T-helper 2 cell treated with Interferon-gamma antibody and Interleukin-4, amounts not matched to agents 100 ng/mL and 5 ng/mL, for 36 hours (primary cell): ENCODE results near the gene TFDP2. TPM values are rescaled to one million over a fixed set of nuclear protein-coding genes. Genes with fewer than 3 reads are reported as not detected.

Source experiments
- intact Hi-C: fragments of 100-400 bp; cut with micrococcal nuclease; formaldehyde crosslinking; loops from one replicate; pipeline ENCODE4 v1.15.1; 2023
- total RNA-seq: library from RNA; stranded (reverse); gene quantifications from 2 replicates; pipeline ENCODE4 v1.2.3, GENCODE V29; 2022

TFDP2 gene
- total RNA-seq, 1 donor from 2014 or later, result 25.2 TPM

GRCh38 chr3:141972399-141972798 lies 176.9 kb downstream of the TFDP2 start:
- intact Hi-C loops, result no loop called here

GRCh38 chr3:141971571-141971970 lies 177.8 kb downstream of the TFDP2 start:
- intact Hi-C loops, result no loop called here

- intact Hi-C loops, result no loop called here
Observed at GRCh38 chr3:141969711-141970110, 179.6 kb downstream of the TFDP2 start.

GRCh38 chr3:141965471-141965870 lies 183.9 kb downstream of the TFDP2 start:
- intact Hi-C loops, result no loop called here

- intact Hi-C loops, result no loop called here
Observed at GRCh38 chr3:141963301-141963700, 186.0 kb downstream of the TFDP2 start.

GRCh38 chr3:141960731-141961130 lies 188.6 kb downstream of the TFDP2 start:
- intact Hi-C loops, result no loop called here

- intact Hi-C loops, result no loop called here
Observed at GRCh38 chr3:141959589-141960554, 189.5 kb downstream of the TFDP2 start.

GRCh38 chr3:141955175-141955574 lies 194.2 kb downstream of the TFDP2 start:
- intact Hi-C loops, result no loop called here

GRCh38 chr3:141952611-141953010 lies 196.7 kb downstream of the TFDP2 start:
- intact Hi-C loops, result no loop called here

GRCh38 chr3:141950572-141951493 lies 198.5 kb downstream of the TFDP2 start:
- intact Hi-C loops, result no loop called here

- intact Hi-C loops, result no loop called here
Observed at GRCh38 chr3:141949972-141950371, 199.4 kb downstream of the TFDP2 start.

- intact Hi-C loops, result no loop called here
Observed at GRCh38 chr3:141949399-141949798, 199.9 kb downstream of the TFDP2 start.

GRCh38 chr3:141945726-141946485 lies 203.4 kb downstream of the TFDP2 start:
- intact Hi-C loops, result no loop called here

GRCh38 chr3:141942006-141942405 lies 207.3 kb downstream of the TFDP2 start:
- intact Hi-C loops, result no loop called here

GRCh38 chr3:141941093-141941492 lies 208.3 kb downstream of the TFDP2 start:
- intact Hi-C loops, result no loop called here

- intact Hi-C loops, result no loop called here
Observed at GRCh38 chr3:141940194-141940776, 209.1 kb downstream of the TFDP2 start.

GRCh38 chr3:141939759-141940158 lies 209.6 kb downstream of the TFDP2 start:
- intact Hi-C loops, result no loop called here

- intact Hi-C loops, result no loop called here
Observed at GRCh38 chr3:141938011-141938500, 211.3 kb downstream of the TFDP2 start.

GRCh38 chr3:141934354-141934753 lies 215.0 kb downstream of the TFDP2 start:
- intact Hi-C loops, result no loop called here

GRCh38 chr3:141933421-141934300 lies 215.7 kb downstream of the TFDP2 start:
- intact Hi-C loops, result no loop called here
